ENCODE results near the gene ECSIT.

Gene ECSIT

GRCh38 chr19:11549386-11549953, 20.5 kb upstream of the ECSIT start:
- no peak for DNase-seq

GRCh38 chr19:11547929-11548700, 19.2 kb upstream of the ECSIT start:
- DNase-seq = no peak

- DNase-seq = no peak
Measured at GRCh38 chr19:11541238-11541637, 12.3 kb upstream of the ECSIT start.

GRCh38 chr19:11540645-11541044, 11.7 kb upstream of the ECSIT start:
- no peak for DNase-seq

GRCh38 chr19:11539495-11540365, 10.8 kb upstream of the ECSIT start:
- DNase-seq = no peak

GRCh38 chr19:11538232-11539036, 9.5 kb upstream of the ECSIT start, which contains the start of gene CNN1:
CNN1 (plus strand) TSS chr19:11538851; CDS start chr19:11538928, 77 bp downstream.
- DNase-seq = no peak

GRCh38 chr19:11535792-11536595, 7.1 kb upstream of the ECSIT start:
- DNase-seq = peak; percentile 68

GRCh38 chr19:11534948-11535347, 6.0 kb upstream of the ECSIT start:
- no peak for DNase-seq

GRCh38 chr19:11534538-11534937, 5.6 kb upstream of the ECSIT start:
- DNase-seq = no peak

- no peak for DNase-seq
Measured at GRCh38 chr19:11530432-11530831, 1.5 kb upstream of the ECSIT start.

- DNase-seq = no peak
Measured at GRCh38 chr19:11519138-11519537, 9.8 kb downstream of the ECSIT start.

DNA sequence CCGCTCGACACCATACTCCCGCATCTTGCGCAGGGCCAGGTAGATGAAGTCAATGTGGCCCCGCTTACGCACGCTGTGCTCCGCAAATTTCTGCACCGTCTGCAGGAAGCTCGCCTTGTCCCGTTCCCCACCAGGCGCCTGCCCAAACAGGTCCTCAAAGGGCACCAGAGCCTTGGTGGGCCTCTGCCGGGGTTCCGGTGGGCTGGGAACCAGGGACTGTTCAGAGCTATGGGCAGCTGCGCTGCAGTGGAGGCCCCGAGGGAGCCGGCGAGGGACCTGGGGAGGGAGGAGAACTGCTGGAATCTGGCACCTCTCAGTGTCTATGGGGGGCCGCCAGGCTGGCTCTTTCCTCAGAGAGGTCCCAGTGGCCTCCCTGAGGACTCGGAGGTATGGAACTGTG, 15.0 kb downstream of the ECSIT start:
- no peak for DNase-seq

GRCh38 chr19:11510444-11510843, 18.5 kb downstream of the ECSIT start:
- DNase-seq = no peak

DNA sequence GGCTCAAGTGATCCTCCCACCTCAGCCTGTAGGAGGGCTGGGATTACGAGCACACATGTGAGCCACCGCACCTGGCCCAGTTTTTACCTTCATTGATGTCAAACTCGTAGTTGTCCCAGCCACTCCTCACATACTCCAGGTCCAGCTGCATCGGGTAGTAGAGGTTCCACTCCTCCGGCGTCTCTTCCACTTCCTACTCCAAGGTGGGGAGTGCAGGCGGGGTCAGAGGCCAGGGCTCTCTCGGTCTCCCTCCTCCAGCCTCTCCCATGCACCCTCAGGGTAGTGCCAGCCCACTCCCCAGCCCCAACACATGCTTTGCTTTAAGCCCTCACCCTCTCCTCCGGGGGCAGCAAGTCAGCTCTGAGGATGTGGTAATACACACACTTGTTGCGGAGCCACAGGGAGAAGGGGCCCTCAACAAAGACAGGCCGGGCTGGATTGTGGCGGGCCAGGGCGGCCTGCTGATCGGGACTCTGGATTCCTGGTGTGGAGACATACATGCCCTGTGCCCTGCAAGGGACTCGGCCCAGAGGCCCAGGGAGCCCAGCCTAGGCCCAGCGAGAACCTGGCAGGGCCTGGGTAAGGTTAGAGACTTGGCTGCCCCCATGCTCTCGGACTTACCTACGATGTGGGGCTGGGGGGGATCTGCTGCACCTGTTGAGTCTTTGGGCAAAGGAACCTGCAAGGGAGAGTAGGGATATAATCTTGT, 21.4 kb downstream of the ECSIT start:
- DNase-seq = no peak

- no peak for DNase-seq
Measured at GRCh38 chr19:11506967-11507366, 22.0 kb downstream of the ECSIT start.

DNA sequence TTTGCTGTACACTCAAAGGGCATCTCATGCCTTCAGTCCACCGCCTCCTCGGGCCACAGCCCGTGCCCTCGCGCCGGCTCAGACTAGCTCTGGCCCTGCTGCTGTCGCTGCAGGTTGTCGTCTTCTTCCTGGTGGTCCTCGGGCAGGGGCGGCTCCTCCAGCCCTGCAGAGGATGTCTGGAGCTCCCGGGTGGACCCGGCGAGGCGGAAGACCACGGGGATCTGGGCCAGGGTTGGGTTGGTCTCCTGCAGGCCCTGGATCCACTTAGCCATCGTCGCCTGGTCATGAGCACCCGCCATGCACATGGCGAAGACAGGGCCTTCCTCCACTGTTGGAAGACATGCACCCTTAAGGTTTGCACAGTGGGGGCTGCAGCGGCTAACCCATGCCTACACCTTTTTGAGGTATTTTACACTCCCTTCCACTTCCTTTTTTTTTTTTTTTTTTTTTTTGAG, 22.8 kb downstream of the ECSIT start:
- no peak for DNase-seq

GRCh38 chr19:11505504-11506100, 23.3 kb downstream of the ECSIT start, which contains the start of gene ZNF653:
ZNF653 (minus strand) TSS chr19:11505839; CDS start chr19:11505786, 53 bp downstream.
- peak; percentile 87 for DNase-seq

GRCh38 chr19:11505032-11505503, 23.9 kb downstream of the ECSIT start:
- DNase-seq = peak; percentile 89

GRCh38 chr19:11504502-11505031, 24.4 kb downstream of the ECSIT start:
- no peak for DNase-seq

GRCh38 chr19:11499890-11500420, 29.0 kb downstream of the ECSIT start:
- DNase-seq = no peak
